Fibroblast of pulmonary artery (primary cell): ENCODE measurements around the gene EFNA4.

Experiments used
- DNase-seq: peaks from one replicate; pipeline ENCODE4 v3.0.0-alpha.2; 2010; ENCODE audit warnings: low read depth
- H3K4me3 ChIP-seq: replicated peaks from 2 replicates; pipeline ENCODE4 v1.5.1; 2011; ENCODE audit warnings: low read depth, mild to moderate bottlenecking, control low read depth, low read length, moderate library complexity
- TF ChIP-seq, protein P1 (sequence below): IDR thresholded peaks from 2 replicates; pipeline ENCODE4 v1.5.1; 2011; ENCODE audit warnings: mild to moderate bottlenecking, control low read depth, low read length, inconsistent platforms; ENCODE audit errors: missing control alignments

The EFNA4 gene

DNA sequence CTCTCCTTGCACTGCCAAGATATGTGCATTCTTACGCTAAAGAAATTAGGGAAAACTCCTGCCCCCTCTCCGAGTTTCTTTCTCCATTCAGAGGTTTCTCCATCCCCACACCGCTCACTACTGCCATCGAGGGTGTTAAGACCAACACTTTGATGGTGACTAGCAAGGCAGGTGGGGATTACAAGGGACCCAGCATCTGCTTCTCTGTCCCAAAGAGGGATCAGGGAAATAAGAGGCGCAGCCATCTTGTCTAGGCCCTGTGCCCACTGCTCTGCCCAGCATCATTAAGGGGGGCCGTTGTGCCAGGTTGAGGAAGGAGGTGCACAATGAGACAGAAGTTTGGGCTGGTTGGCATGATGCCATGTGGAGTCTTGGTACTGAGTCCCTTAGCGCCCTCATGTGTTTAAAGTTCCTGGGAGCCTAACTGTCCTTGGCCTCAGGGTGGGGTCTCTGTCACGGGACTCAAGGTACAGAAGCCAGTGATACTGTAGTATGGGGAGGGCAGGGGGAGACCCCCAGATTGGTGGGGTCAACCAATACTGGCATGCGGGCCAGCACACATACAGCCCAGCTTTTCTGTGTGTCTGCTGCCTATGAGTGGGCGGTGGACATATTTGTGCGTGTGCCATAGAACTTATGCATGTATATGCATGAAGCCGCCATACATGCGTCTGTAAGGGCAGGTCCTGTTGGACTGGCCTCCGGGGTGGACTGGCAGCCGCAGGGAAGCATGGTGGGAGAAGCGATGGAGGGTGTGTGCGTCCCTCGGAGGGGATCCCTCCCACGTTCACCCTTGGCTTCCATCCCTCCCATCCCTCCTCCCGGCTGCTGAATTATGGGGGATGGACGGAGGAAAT is 20.6 kb downstream of the EFNA4 start:
- DNase-seq: peak; percentile 42
- H3K4me3 ChIP-seq: peak overlapping the region; percentile 85
- TF ChIP-seq, protein P1, sequence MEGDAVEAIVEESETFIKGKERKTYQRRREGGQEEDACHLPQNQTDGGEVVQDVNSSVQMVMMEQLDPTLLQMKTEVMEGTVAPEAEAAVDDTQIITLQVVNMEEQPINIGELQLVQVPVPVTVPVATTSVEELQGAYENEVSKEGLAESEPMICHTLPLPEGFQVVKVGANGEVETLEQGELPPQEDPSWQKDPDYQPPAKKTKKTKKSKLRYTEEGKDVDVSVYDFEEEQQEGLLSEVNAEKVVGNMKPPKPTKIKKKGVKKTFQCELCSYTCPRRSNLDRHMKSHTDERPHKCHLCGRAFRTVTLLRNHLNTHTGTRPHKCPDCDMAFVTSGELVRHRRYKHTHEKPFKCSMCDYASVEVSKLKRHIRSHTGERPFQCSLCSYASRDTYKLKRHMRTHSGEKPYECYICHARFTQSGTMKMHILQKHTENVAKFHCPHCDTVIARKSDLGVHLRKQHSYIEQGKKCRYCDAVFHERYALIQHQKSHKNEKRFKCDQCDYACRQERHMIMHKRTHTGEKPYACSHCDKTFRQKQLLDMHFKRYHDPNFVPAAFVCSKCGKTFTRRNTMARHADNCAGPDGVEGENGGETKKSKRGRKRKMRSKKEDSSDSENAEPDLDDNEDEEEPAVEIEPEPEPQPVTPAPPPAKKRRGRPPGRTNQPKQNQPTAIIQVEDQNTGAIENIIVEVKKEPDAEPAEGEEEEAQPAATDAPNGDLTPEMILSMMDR: peak; percentile 32

DNA sequence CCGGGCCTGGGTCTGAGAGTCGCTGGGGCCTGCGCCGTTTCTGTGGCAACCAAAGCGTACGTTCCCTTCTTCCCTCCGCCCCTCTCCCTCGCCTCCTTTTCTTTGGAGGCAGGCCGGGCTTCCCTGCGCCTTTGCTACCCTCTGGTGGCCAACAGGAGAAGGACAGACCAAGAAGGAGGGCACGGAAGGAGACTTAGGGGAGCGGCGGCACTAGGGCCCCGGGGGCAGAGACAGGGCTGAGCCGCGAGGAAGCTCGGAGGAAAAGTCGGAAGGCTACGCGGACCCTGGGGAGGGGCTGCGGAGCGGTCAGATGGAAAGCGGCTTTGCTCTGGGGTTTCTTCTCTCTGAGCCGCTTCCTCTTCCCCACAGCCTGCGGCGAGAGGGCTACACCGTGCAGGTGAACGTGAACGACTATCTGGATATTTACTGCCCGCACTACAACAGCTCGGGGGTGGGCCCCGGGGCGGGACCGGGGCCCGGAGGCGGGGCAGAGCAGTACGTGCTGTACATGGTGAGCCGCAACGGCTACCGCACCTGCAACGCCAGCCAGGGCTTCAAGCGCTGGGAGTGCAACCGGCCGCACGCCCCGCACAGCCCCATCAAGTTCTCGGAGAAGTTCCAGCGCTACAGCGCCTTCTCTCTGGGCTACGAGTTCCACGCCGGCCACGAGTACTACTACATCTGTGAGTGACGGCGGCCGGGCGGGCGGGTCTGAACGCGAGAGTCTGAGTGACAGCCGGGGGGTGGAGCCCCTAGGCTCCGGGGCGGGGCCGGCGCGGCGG is 21.4 kb downstream of the EFNA4 start:
- peak; percentile 95 for DNase-seq
- H3K4me3 ChIP-seq: peak overlapping the region; percentile 85
- TF ChIP-seq, protein P1: peak; percentile 87

DNA sequence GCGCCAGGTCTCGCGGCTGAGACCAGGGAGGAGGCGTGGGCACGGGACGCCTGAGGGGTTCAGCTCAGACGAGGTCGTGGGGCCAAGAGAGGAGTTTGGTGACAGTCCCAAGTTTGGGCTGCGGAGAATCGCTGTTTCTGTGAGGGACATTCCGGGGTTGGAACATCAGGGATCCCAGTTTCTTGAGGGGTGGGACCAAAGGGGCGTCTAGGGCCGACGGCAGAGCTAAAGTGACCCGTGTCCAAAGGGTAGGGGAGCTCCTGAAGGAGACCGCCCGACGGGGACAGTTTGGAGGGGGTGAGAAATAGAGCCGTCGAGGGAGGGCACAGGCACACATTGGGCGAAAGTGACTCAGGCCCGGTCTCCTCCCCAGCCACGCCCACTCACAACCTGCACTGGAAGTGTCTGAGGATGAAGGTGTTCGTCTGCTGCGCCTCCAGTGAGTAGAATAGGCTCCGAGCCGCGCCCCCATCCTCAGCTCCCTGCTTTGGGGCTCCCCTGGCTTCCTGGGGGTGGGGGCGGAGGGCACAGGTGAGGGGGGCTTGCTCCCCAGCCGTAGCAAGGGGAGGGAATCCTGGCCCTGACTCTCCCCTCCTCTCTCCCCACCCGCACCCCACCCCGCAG is 22.1 kb downstream of the EFNA4 start:
- DNase-seq: peak; percentile 36
- TF ChIP-seq, protein P1: no peak
- H3K4me3 ChIP-seq: peak overlapping the region; percentile 85

DNA sequence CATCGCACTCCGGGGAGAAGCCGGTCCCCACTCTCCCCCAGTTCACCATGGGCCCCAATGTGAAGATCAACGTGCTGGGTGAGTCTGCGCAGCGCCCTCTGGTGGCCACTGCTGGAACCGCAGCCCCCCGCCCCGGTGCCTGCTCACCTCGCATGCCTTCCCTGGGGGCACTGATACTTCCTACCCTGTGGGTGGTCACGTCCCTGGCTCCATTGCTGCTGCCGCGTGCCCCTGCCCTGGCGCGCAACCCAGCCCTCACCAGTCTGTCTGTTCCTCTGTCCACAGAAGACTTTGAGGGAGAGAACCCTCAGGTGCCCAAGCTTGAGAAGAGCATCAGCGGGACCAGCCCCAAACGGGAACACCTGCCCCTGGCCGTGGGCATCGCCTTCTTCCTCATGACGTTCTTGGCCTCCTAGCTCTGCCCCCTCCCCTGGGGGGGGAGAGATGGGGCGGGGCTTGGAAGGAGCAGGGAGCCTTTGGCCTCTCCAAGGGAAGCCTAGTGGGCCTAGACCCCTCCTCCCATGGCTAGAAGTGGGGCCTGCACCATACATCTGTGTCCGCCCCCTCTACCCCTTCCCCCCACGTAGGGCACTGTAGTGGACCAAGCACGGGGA is 22.7 kb downstream of the EFNA4 start:
- TF ChIP-seq, protein P1: peak; percentile 81
- peak; percentile 53 for DNase-seq
- H3K4me3 ChIP-seq: no peak overlapping the region

DNA sequence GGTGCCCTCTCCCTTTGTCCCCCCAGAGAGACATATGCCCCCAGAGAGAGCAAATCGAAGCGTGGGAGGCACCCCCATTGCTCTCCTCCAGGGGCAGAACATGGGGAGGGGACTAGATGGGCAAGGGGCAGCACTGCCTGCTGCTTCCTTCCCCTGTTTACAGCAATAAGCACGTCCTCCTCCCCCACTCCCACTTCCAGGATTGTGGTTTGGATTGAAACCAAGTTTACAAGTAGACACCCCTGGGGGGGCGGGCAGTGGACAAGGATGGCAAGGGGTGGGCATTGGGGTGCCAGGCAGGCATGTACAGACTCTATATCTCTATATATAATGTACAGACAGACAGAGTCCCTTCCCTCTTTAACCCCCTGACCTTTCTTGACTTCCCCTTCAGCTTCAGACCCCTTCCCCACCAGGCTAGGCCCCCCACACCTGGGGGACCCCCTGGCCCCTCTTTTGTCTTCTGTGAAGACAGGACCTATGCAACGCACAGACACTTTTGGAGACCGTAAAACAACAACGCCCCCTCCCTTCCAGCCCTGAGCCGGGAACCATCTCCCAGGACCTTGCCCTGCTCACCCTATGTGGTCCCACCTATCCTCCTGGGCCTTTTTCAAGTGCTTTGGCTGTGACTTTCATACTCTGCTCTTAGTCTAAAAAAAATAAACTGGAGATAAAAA is 23.5 kb downstream of the EFNA4 start:
- no peak overlapping the region for H3K4me3 ChIP-seq
- TF ChIP-seq, protein P1: no peak
- no peak for DNase-seq
